ENCODE measurements around the gene DCN.

DCN gene

GRCh38 chr12:91098941-91099340 is 83.7 kb downstream of the DCN start:
- DNase-seq, result no peak

GRCh38 chr12:91098461-91098860 is 84.2 kb downstream of the DCN start:
- no peak for DNase-seq

GRCh38 chr12:91094957-91095356 is 87.7 kb downstream of the DCN start:
- no peak for DNase-seq

- DNase-seq, result no peak
Measured at GRCh38 chr12:91094032-91094662, 88.5 kb downstream of the DCN start.

- DNase-seq, result no peak
Measured at GRCh38 chr12:91093341-91093740, 89.3 kb downstream of the DCN start.

GRCh38 chr12:91091916-91092715 is 90.5 kb downstream of the DCN start:
- no peak for DNase-seq
